Measurements from ENCODE around the gene LRP6.

- no peak for TF ChIP-seq POLR2A (IDR thresholded peaks at IDR 0.05)
- no peak for TF ChIP-seq CTCF (IDR thresholded peaks at IDR 0.05)
Measured at GRCh38 chr12:12147111-12147510, 119.7 kb downstream of the LRP6 start.
